ENCODE results near the gene SLAMF8.

Gene SLAMF8

DNA sequence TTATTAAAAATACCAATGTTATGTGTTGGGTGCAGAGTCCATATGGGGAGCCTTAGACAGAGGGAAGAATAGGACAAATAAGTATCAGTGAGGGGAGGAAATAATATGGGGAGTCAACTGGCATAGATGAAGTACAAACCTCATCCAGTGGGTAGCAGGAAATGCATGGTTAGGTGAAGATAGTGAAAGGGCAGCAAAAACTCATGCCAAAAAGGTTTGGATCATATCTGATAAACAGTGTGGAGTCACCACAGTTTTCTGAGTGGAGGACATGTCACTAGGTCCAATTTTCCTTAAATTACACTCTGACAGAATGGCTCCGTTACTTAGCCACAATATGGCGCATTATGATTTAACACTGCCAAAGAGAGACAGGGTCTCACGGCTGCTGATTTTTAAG, 35.6 kb upstream of the SLAMF8 start:
- Histone ChIP-seq H3K4me3 (ENCODE audit: low read depth in 1 of 2, low read length in 2 of 2) (no peak overlapping the region), H3K36me3 (ENCODE audit: control insufficient read depth in 1 of 2, insufficient read depth in 2 of 2, low read length in 2 of 2) (no peaks in the 10 kb centered on the region)

DNA sequence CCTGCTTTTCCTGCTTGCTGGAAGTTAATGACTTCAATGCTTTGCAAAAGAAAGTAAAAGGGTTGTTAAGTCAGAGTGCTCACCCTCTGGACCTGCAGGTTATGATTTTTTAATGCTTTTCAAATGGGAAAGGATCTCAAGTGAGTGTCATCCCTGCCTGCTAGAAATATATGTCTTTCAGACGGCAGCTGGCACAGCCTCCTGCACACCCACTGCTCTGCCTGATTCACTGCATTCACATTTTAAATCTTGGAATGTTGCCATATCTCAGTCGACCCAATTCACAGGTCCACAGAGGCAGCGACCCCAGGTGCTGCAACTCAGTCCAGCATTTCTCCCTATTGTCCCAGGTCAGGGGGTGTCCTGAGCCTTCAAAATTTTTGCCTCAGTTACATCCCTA, 35.2 kb upstream of the SLAMF8 start:
- peaks cover 6 to 9% of the 10 kb centered on the region in 2 donors for H3K27me3 ChIP-seq (ENCODE audit: control insufficient read depth in 1 of 2, insufficient read depth in 2 of 2, low read length in 2 of 2)

More for the DNA sequence above, 35.6 kb upstream of the SLAMF8 start:
- Histone ChIP-seq H3K9me3 (ENCODE audit: control insufficient read depth in 1 of 2, low read length in 2 of 2) (no peaks in the 10 kb centered on the region), H3K27ac (ENCODE audit: low read depth, low read length) (no peak overlapping the region), H3K4me1 (ENCODE audit: control insufficient read depth in 1 of 2, insufficient read depth in 2 of 2, low read length in 2 of 2) (no peaks in the 10 kb centered on the region), H3K9ac (ENCODE audit: low read depth in 1 of 2, low read length in 2 of 2) (no peak overlapping the region), H3K27me3 (ENCODE audit: control insufficient read depth in 1 of 2, insufficient read depth in 2 of 2, low read length in 2 of 2) (peaks cover 6 to 8% of the 10 kb centered on the region in 2 donors)

DNA sequence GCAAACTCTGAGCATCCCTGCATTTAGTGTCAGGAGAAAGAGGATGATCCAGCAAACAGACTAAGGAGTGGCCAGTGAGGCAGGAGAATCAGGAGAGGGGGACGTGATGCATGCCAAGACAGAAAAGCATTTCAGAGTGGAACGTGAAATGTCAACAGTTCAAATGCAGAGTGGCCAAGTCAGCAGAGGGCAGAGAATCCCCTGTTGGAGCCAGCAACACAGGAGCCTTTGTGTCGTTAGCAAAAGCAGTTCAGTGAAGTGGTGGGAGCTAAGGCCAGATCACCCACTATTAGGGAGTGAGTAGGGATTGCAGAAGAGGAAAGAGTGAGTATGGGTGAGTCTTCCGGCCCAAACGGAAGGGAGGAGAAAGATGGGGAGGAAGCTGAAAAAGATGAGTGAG, 31.1 kb upstream of the SLAMF8 start:
- Histone ChIP-seq H3K27ac (ENCODE audit: low read depth, low read length) (no peak overlapping the region), H3K9me3 (ENCODE audit: control insufficient read depth in 1 of 2, low read length in 2 of 2) (no peaks in the 10 kb centered on the region), H3K27me3 (ENCODE audit: control insufficient read depth in 1 of 2, insufficient read depth in 2 of 2, low read length in 2 of 2) (peaks cover 10 to 13% of the 10 kb centered on the region in 2 donors), H3K36me3 (ENCODE audit: control insufficient read depth in 1 of 2, insufficient read depth in 2 of 2, low read length in 2 of 2) (no peaks in the 10 kb centered on the region), H3K4me1 (ENCODE audit: control insufficient read depth in 1 of 2, insufficient read depth in 2 of 2, low read length in 2 of 2) (peaks cover 4 to 5% of the 10 kb centered on the region in 2 donors), H3K4me3 (ENCODE audit: low read depth in 1 of 2, low read length in 2 of 2) (no peak overlapping the region), H3K9ac (ENCODE audit: low read depth in 1 of 2, low read length in 2 of 2) (no peak overlapping the region)

More for the DNA sequence above, 35.2 kb upstream of the SLAMF8 start:
- Histone ChIP-seq H3K4me1 (ENCODE audit: control insufficient read depth in 1 of 2, insufficient read depth in 2 of 2, low read length in 2 of 2) (no peaks in the 10 kb centered on the region), H3K9me3 (ENCODE audit: control insufficient read depth in 1 of 2, low read length in 2 of 2) (no peaks in the 10 kb centered on the region), H3K27ac (ENCODE audit: low read depth, low read length) (no peak overlapping the region), H3K9ac (ENCODE audit: low read depth in 1 of 2, low read length in 2 of 2) (no peak overlapping the region), H3K4me3 (ENCODE audit: low read depth in 1 of 2, low read length in 2 of 2) (no peak overlapping the region), H3K36me3 (ENCODE audit: control insufficient read depth in 1 of 2, insufficient read depth in 2 of 2, low read length in 2 of 2) (no peaks in the 10 kb centered on the region)

GRCh38 chr1:159798893-159799292, 27.8 kb upstream of the SLAMF8 start:
- Histone ChIP-seq H3K27ac (ENCODE audit: low read depth, low read length) (no peak overlapping the region), H3K9ac (ENCODE audit: low read depth in 1 of 2, low read length in 2 of 2) (no peak overlapping the region)

GRCh38 chr1:159799446-159799985, 27.2 kb upstream of the SLAMF8 start:
- Histone ChIP-seq H3K36me3 (ENCODE audit: control insufficient read depth in 1 of 2, insufficient read depth in 2 of 2, low read length in 2 of 2) (no peaks in the 10 kb centered on the region), H3K27me3 (ENCODE audit: control insufficient read depth in 1 of 2, insufficient read depth in 2 of 2, low read length in 2 of 2) (peaks cover 8 to 13% of the 10 kb centered on the region in 2 donors), H3K9ac (ENCODE audit: low read depth in 1 of 2, low read length in 2 of 2) (no peak overlapping the region), H3K9me3 (ENCODE audit: control insufficient read depth in 1 of 2, low read length in 2 of 2) (no peaks in the 10 kb centered on the region), H3K4me1 (ENCODE audit: control insufficient read depth in 1 of 2, insufficient read depth in 2 of 2, low read length in 2 of 2) (peaks cover 4 to 5% of the 10 kb centered on the region in 2 donors), H3K4me3 (ENCODE audit: low read depth in 1 of 2, low read length in 2 of 2) (no peak overlapping the region), H3K27ac (ENCODE audit: low read depth, low read length) (no peak overlapping the region)

More at GRCh38 chr1:159798893-159799292, 27.8 kb upstream of the SLAMF8 start:
- peaks cover 4 to 5% of the 10 kb centered on the region in 2 donors for H3K4me1 ChIP-seq (ENCODE audit: control insufficient read depth in 1 of 2, insufficient read depth in 2 of 2, low read length in 2 of 2)
- no peak overlapping the region for H3K4me3 ChIP-seq (ENCODE audit: low read depth in 1 of 2, low read length in 2 of 2)
- peaks cover 8 to 13% of the 10 kb centered on the region in 2 donors for H3K27me3 ChIP-seq (ENCODE audit: control insufficient read depth in 1 of 2, insufficient read depth in 2 of 2, low read length in 2 of 2)
- H3K36me3 ChIP-seq (ENCODE audit: control insufficient read depth in 1 of 2, insufficient read depth in 2 of 2, low read length in 2 of 2) = no peaks in the 10 kb centered on the region
- H3K9me3 ChIP-seq (ENCODE audit: control insufficient read depth in 1 of 2, low read length in 2 of 2) = no peaks in the 10 kb centered on the region

DNA sequence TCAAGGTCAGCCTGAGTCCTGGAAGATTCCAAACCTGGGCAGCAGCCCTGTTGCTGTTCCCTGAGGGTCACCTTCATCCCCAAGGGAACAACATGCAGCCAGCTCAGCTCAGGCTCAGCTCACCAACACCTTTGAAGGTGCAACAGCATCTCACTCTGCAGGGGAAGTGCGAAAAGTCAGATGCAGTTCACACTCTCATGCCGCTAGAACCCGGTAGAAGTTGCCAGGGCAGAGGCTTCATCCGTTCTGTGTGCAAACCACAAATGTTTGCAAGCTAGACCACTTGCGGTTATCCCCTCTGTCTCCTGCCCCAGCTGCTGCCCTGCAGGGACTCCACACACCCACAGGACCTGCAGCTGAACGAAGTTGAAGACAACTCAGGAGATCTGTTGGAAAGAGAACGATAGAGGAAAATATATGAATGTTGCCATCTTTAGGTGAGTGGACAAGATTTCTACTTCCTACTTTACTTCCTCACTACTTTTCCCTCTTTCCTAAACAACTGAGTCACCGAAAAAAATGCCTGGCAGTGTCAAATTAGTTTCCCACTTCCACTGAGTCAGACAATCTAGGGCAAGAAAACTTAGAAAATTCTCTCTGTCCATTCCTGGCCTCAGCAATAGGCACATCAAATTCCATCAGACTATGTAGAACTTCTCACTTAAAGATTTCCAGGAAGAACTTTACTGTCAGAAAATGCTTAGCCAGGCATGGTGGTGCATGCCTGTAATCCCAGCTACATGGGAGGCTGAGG, 26.3 kb upstream of the SLAMF8 start:
- Histone ChIP-seq H3K4me3 (ENCODE audit: low read depth in 1 of 2, low read length in 2 of 2) (no peak overlapping the region), H3K27ac (ENCODE audit: low read depth, low read length) (no peak overlapping the region), H3K27me3 (ENCODE audit: control insufficient read depth in 1 of 2, insufficient read depth in 2 of 2, low read length in 2 of 2) (peaks cover 8 to 12% of the 10 kb centered on the region in 2 donors), H3K4me1 (ENCODE audit: control insufficient read depth in 1 of 2, insufficient read depth in 2 of 2, low read length in 2 of 2) (peaks cover 4 to 5% of the 10 kb centered on the region in 2 donors), H3K9ac (ENCODE audit: low read depth in 1 of 2, low read length in 2 of 2) (no peak overlapping the region), H3K36me3 (ENCODE audit: control insufficient read depth in 1 of 2, insufficient read depth in 2 of 2, low read length in 2 of 2) (no peaks in the 10 kb centered on the region), H3K9me3 (ENCODE audit: control insufficient read depth in 1 of 2, low read length in 2 of 2) (no peaks in the 10 kb centered on the region)

DNA sequence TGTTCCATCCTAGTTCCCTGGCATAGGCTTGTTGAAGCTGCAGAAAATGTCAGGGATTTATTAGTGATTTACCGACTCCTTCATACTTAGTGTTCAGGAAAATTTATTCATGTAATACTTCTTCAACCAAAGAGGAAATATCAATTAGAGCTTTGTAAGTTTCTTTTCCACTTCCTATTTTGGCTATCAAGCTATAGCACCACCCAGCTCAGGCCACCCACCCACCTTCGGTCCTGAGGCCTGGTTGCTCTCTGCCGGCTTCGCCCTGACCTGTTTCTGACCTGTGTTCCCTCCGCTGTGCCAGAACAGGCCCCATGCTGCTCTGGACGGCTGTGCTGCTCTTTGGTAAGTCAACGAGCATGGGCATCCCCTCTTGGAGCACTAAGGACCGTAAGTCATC, 24.6 kb upstream of the SLAMF8 start, which contains the start of gene FCRL6:
Gene FCRL6 (plus strand): TSS at position 250 of the 400 bp plus-strand sequence. CDS start 65 bp downstream, at position 315.
- peaks cover 0 to 4% of the 10 kb centered on the region in 2 donors for H3K27me3 ChIP-seq (ENCODE audit: control insufficient read depth in 1 of 2, insufficient read depth in 2 of 2, low read length in 2 of 2)
- no peaks in the 10 kb centered on the region for H3K9me3 ChIP-seq (ENCODE audit: control insufficient read depth in 1 of 2, low read length in 2 of 2)
- no peak within 1 kb of the TSS for H3K9ac ChIP-seq (ENCODE audit: low read depth in 1 of 2, low read length in 2 of 2)
- no peaks in the 10 kb centered on the region for H3K36me3 ChIP-seq (ENCODE audit: control insufficient read depth in 1 of 2, insufficient read depth in 2 of 2, low read length in 2 of 2)
- H3K4me1 ChIP-seq (ENCODE audit: control insufficient read depth in 1 of 2, insufficient read depth in 2 of 2, low read length in 2 of 2) = peaks cover 4 to 5% of the 10 kb centered on the region in 2 donors
- no peak within 1 kb of the TSS for H3K4me3 ChIP-seq (ENCODE audit: low read depth in 1 of 2, low read length in 2 of 2)
- H3K27ac ChIP-seq (ENCODE audit: low read depth, low read length) = no peak within 1 kb of the TSS

GRCh38 chr1:159803956-159804689, 22.6 kb upstream of the SLAMF8 start:
- Histone ChIP-seq H3K4me1 (ENCODE audit: control insufficient read depth in 1 of 2, insufficient read depth in 2 of 2, low read length in 2 of 2) (peaks cover under 1 to 2% of the 10 kb centered on the region in 2 donors), H3K36me3 (ENCODE audit: control insufficient read depth in 1 of 2, insufficient read depth in 2 of 2, low read length in 2 of 2) (no peaks in the 10 kb centered on the region), H3K9ac (ENCODE audit: low read depth in 1 of 2, low read length in 2 of 2) (no peak overlapping the region), H3K9me3 (ENCODE audit: control insufficient read depth in 1 of 2, low read length in 2 of 2) (no peaks in the 10 kb centered on the region), H3K4me3 (ENCODE audit: low read depth in 1 of 2, low read length in 2 of 2) (no peak overlapping the region), H3K27me3 (ENCODE audit: control insufficient read depth in 1 of 2, insufficient read depth in 2 of 2, low read length in 2 of 2) (no peaks in the 10 kb centered on the region), H3K27ac (ENCODE audit: low read depth, low read length) (no peak overlapping the region)

DNA sequence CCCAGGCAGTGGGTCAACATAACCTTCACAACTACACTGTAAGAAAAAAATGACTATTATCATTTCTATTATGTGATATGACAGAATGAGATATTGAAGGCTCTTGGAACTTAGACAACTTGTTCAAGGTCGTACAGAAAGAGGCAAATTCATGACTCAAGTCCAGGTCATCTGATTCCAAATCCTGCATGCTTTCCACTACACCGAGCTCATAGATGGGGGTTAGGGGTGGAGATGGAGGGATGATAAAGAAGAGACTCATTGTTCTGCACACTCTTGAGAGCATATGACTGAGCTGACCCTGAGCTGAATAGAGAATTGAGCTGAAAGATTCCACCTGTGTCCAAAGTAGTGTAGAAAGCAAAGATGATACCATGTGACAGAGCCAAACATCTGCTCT, 21.7 kb upstream of the SLAMF8 start:
- H3K4me1 ChIP-seq (ENCODE audit: control insufficient read depth in 1 of 2, insufficient read depth in 2 of 2, low read length in 2 of 2) = no peaks in the 10 kb centered on the region
- no peak overlapping the region for H3K9ac ChIP-seq (ENCODE audit: low read depth in 1 of 2, low read length in 2 of 2)
- no peaks in the 10 kb centered on the region for H3K36me3 ChIP-seq (ENCODE audit: control insufficient read depth in 1 of 2, insufficient read depth in 2 of 2, low read length in 2 of 2)
- no peaks in the 10 kb centered on the region for H3K9me3 ChIP-seq (ENCODE audit: control insufficient read depth in 1 of 2, low read length in 2 of 2)
- H3K27me3 ChIP-seq (ENCODE audit: control insufficient read depth in 1 of 2, insufficient read depth in 2 of 2, low read length in 2 of 2) = peaks cover 0 to 2% of the 10 kb centered on the region in 2 donors
- no peak overlapping the region for H3K27ac ChIP-seq (ENCODE audit: low read depth, low read length)
- no peak overlapping the region for H3K4me3 ChIP-seq (ENCODE audit: low read depth in 1 of 2, low read length in 2 of 2)

- Histone ChIP-seq H3K27me3 (ENCODE audit: control insufficient read depth in 1 of 2, insufficient read depth in 2 of 2, low read length in 2 of 2) (no peaks in the 10 kb centered on the region), H3K36me3 (ENCODE audit: control insufficient read depth in 1 of 2, insufficient read depth in 2 of 2, low read length in 2 of 2) (no peaks in the 10 kb centered on the region), H3K4me3 (ENCODE audit: low read depth in 1 of 2, low read length in 2 of 2) (no peak overlapping the region), H3K4me1 (ENCODE audit: control insufficient read depth in 1 of 2, insufficient read depth in 2 of 2, low read length in 2 of 2) (no peaks in the 10 kb centered on the region), H3K9me3 (ENCODE audit: control insufficient read depth in 1 of 2, low read length in 2 of 2) (no peaks in the 10 kb centered on the region), H3K27ac (ENCODE audit: low read depth, low read length) (no peak overlapping the region), H3K9ac (ENCODE audit: low read depth in 1 of 2, low read length in 2 of 2) (no peak overlapping the region)
These were observed 10.7 kb upstream of the SLAMF8 start for GRCh38 chr1:159815926-159816325.
